GM18498 (cell line): Measurements from ENCODE around the gene TIMM22.
A peak's percentile ranks its signal among the peaks of the same experiment; 100 is the strongest.
"Not testable (repeated sequence)": the region's sequence is repeated elsewhere in the genome, so short reads cannot be mapped to it uniquely, and the experiment has no call there.

ENCODE experiments used
- ATAC-seq: cut with Tn5 transposase; IDR thresholded peaks from one replicate; pipeline ENCODE4 v1.9.1; 2021; ENCODE audit warnings: mild to moderate bottlenecking, moderate library complexity; ENCODE audit not compliant: unreplicated experiment

The TIMM22 gene

DNA sequence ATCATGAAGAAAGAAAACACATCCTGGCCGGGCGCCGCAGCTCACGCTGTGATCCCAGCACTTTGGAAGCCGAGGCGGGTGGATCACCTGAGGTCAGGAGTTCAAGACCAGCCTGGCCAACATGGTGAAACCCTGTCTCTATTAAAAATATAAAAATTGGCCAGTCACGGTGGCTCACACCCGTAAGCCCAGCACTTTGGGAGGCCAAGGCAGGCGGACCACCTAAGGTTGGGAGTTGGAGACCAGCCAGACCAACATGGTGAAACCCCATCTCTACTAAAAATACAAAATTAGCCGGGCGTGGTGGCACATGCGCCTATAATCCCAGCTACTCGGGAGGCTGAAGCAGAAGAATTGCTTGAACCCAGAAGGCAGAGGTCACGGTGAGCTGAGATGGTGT is 25.1 kb upstream of the TIMM22 start:
- not testable (repeated sequence) for ATAC-seq

DNA sequence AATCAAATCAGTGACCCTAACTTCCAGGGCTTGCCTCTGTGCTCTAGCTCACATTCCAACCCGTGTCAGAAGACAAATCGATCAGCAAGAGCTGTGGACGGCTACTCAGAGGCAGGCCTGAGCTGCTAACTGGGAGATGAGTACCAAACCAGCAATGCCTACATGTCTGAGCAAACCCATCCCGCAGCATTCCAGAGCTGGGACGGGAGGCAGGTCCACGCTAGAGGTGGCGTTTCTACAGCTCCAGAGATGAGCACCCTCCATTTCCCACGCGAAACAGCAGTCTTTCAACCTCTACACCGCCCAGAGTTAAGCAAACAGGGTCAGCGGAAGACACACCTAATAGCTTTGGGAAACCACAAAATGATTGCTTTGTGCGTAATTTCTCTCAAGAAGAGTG is 23.9 kb upstream of the TIMM22 start:
- no peak for ATAC-seq

DNA sequence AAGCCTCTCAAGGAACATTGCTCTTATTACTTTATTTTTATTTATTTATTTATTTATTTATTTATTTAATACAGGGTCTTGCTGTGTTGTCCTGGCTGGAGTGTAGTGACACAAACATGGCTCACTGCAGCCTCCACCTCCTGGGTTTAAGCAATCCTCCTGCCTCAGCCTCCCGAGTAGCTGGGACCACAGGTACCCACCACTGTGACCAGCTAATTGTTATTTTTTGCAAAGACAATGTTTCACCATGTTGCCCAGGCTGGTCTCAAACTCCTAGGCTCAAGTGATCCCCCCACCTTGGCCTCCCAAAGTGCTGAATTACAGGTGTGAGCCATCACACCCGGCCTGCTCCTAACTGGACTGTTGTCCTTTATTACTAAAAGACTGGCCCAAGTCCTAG is 22.2 kb upstream of the TIMM22 start:
- not testable (repeated sequence) for ATAC-seq

DNA sequence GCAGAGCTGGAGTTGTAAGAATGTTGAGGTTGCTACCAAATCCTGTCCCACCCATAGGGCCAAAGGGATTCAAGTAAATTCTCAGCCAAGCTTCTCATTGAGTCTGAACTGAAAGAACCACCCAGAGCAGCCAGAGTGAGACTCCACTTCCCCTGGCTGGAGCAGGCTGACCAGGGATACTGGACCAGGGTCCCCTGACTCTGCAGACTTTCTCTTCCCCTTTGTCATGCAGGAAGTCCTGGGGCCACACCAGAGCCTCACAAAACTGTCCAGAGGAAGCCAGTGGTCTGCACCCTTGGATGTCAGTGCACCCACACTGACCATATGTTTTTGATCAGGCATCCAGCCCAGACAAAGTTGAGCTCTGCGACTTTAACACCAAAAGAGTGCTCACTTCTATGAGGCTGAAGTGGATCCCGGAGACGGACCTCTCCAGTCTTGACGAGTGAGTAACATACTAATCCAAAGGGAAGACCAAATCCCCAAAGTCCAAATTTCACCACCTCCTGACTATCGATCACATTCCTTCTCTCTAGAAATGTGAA is 21.5 kb upstream of the TIMM22 start:
- ATAC-seq, result no peak

DNA sequence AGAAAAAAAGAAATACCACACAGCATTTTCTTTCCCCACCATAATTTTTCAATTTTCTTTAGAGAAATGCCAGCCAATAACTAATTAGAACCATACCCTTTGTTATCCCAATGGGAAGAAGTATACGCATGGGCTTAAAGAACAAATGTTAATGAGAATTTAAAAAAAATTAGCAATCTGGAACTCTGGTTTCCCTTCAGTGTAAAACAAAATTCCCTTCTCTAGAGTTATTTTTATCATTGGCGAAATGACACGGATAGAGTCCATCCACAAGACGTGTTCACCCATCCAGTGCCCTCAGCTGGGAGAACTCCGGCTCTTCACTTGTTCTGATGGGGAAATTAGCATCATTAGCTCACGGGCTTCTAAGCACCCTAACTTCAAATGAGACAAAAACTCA is 20.6 kb upstream of the TIMM22 start:
- no peak for ATAC-seq

DNA sequence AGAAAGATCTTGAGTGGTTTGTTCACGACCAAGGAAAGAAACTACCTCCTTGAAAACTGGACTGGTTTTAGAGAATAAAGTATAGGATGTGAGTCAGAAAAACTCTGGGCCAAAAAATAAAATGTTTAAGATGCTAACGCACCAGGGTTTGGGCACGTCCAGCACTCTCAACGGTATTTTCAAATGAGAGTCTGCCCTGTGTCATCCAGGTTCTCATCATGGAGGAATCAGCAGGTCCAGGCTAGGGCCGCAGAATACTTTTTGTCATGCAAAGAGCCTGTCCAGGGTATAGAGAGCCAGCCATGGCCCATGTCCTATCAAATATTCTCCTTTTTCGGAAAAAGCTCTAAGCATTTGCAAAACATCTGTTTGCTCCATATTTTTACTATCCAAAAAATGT is 19.8 kb upstream of the TIMM22 start:
- no peak for ATAC-seq

DNA sequence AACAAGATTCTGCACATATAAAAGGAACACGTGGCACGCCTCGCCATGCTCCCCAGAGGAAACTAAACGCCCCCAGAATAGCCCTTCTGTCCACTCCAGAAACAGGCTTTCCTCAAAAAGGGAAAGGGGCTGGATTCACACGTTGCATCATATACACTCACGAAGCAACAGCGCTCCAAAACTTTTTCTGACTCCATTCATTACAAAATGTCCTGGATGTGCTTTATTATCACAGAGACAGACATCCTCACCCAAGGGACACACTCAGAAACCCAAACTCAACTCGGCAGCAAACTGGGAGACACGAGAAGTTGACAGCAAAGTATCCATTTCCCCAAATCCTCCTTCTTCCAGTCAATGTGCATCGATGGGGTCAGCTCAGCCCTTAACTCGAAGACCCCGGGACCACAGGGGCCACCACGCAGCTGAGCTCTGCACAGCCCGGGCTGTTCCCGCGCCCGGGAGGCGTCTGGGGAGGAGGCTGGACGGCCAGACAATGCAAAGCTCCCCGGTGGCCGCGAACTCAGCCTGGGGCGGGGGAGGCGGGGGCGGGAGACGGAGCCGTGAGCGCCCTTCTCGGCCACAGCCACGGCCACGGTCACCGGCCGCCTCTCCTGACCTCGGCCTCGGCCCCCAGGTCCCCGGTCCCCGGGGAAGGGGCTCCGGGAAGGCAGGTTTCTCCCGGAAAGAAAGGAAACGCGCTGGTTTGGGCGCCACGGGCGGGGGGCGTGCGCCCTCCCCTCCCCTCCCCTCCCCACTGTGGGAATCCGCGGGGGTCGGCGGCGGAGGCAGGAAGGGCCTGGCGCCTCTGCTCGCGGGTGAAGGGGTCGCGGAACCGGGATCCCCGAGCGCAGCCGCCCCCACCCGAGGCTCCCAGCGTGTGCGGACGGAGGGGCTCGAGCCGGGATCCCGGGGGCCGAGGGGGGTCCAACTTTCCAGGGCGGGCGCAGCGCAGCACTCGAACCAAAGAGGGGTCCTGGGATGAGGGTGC is 18.5 kb upstream of the TIMM22 start:
- no peak for ATAC-seq

DNA sequence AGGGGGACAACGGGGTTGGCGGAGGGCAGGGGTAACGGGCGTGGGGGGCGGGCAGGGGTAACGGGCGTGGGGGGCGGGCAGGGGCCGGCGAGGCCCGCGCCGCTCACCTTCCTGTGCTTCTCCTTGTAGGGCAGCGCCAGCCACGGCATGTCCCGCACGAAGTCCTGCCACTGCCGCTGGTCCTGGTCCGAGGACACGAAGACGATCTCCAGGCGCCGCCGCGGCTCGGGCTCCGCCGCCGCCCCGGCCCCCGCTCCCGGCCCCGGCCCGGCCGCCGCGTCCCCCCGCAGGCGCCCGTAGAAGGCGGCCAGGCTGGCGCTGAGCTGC is 17.8 kb upstream of the TIMM22 start:
- no peak for ATAC-seq

DNA sequence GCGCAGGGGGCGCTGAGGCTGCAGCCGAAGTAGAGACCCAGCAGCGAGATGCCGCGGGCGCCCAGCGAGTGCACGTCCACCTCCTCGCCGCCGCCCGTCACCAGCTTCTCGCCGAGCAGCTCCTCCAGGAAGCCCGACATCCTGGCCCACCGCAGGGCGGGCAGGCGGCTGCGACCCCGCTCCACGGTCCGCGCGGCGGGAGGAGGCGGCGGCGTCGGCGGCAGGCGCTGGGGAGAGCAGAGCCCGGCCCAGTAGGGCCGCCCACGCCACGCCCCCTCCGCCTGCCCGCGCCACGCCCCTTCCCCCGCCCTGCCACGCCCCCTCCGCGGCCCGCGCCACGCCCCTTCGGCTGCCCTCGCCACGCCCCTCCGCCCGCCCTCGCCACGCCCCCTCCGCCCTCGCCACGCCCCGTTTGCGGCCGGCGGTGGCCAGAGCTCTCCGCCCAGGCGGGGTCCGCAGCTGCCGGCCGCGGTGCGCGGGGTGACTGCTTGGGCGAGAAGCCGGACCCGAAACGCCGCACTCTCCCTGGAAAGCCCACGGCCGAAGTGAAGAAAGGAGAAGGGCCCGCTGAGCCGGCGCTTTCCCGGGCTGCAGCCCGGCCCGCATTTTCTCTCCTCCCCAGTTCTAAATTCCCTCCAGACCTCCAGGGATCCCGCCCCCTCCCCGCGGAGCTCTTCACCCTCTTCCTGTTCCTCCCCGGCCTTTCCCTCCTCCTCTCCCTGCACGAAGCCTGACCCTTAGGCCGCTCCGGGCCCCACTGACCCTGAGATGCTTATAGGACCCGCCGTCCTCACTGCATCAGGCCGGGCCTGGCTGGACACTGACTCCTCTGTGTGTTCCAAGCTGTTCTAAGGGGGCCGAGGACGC is 17.2 kb upstream of the TIMM22 start, which contains the start of gene NXN:
Gene NXN (minus strand): TSS at position 238 of the 867 bp plus-strand sequence.
- peak; percentile 77 for ATAC-seq

DNA sequence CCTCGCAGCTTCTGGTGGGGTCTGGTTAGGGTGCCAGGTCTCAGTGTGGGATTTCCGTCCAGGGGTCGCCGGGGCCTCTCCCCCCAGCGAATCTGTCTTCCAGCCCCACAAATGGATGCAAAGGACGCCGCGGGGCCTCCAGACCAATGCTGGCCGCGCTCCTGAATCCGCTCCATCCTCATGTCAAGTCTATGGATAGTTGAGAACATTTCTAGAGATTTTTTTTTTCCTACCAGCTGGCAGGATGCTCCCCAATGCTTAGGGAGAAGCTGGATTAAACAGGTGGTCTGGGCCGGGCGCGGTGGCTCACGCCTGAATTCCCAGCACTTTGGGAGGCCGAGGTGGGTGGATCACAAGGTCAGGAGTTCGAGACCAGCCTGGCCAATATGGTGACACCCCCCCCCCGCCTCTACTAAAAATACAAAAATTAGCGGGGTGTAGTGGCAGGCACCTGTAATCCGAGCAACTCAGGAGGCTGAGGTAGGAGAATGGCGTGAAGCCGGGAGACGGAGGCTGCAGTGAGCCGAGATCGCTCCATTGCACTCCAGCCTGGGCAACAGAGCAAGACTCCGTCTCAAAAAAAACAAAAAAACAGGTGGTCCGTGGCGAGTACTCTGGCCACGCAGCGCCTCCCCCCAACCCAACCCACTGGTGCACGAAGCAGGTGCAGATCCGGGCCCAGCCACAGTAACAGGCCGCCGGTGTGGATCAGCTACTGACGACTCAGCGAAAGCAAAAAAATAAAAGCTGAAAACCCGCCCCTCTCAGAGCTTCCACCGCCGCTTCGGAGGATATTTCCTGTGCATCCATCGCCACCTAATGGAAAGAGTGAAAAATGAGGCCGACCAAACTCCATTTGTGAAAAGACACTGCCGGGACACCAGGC is 16.3 kb upstream of the TIMM22 start:
- no peak for ATAC-seq

DNA sequence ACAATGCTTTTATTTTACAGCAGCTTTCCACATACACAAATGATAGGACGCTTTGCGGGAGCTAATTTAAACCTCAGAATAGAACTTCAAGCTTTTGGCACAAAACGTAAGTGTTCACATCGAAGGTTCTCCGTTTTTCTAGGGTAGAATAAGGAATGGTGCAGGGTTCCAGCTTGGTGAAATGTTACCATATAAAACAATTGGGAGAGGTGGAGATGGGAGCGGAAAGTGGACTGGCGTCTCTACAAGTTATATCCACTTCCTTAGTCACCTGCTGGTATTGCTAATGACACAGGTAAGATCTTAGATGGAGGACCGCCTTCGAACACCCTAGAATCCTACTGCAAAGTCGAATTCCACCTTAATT is 15.7 kb upstream of the TIMM22 start:
- no peak for ATAC-seq

DNA sequence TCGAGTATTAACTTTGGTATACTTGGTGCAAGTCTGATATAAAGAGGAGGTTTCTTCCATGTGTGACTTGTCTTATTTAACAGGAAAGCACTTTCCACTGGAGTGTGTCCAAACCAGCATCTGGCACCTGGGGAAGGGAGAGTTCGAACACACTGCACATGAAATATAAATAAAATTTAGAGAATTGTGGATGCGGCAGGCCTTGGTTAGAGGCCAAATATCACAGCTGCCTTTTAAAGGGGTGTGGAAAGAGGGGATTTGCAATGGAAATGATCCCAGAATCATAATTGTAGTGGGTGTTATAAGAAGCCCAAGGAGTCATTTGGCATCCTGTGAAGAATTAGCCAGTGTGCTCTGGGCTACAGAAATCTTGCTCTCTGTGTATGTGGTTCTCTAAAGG is 13.0 kb upstream of the TIMM22 start:
- ATAC-seq, result no peak

DNA sequence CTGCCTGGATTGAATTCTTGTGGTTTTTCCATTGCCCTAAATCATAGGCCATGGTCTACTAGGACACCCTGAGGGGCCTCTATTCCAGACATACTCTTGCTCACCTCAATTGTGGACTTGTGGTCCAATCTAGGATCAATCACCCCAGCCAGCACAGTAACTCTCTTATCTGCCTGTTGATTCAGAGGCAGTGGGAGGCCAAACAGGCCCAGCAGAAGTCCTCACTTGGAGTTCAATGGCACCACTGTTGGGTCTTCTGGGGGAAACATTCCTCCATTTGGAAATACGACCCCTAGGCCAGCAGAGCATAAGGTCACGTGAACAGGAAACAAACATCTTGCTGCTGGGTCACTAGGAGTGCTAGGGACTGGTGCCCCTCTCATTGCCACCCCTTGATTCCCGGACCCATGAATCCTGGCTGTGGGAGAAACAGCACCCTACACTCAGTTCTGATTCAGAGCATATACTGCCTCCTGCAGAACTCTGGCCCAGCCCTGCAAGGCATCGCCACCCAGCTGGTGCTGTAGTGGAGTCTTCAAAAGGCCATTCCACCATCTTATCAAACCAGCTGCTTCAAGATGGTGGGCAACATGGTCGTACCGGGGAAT is 10.5 kb upstream of the TIMM22 start:
- no peak for ATAC-seq

DNA sequence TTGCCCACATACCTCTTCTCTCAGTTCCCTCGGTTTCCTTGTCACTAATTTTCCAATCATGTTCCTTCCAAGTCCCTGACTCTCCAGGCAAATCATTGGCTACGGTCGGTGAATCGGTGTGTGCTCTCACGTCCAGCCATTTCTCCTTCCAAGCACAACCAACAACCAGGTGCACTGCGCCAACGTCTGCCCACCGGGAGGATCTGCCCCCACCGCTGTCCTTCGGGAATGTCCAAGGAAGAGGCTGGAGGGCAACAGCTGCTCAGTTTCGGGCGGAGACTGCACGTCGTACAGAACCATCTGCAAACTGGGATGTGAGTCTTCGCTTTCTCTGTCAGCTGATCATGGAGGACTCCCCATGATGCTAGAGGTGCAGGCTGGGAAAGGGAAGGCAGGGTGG is 9.0 kb upstream of the TIMM22 start:
- ATAC-seq, result no peak

DNA sequence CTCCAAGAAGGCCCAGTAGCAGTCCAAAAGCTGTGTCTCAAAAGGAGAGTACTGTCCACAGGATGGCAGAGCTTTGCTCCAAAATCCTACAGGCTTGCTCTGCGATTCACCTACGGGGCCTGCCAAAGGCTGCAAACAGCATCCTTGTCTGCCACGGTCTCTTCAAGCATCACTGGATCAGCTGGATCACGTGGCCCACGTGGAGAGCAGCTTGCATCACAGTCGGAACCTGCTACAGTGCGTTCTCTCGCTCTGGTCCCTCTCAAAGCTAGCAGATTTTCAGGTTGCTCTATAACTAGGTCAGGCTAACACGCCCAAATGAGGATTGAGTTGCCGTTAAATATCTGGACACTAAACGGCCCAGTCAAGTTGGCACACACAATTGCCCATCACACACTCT is 8.4 kb upstream of the TIMM22 start:
- ATAC-seq, result no peak

DNA sequence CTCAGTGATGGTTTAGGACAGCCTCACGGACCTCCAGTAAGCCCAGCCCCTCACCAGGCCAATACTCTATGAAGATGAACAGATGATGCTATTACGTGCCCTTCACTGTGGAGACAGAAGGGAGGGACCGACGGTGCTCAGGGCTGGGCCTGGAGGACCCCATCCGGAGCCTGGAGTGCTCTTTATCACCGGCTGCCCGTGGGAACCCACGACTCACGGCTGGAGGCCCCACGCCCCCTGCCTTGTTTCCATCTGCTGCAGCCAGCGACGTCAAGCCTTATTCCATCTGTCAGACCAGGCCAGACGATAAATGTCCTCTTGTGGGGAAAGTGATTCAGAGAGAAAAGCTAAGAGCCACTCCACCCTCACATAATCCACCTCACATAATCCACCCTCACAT is 4.0 kb upstream of the TIMM22 start:
- no peak for ATAC-seq

DNA sequence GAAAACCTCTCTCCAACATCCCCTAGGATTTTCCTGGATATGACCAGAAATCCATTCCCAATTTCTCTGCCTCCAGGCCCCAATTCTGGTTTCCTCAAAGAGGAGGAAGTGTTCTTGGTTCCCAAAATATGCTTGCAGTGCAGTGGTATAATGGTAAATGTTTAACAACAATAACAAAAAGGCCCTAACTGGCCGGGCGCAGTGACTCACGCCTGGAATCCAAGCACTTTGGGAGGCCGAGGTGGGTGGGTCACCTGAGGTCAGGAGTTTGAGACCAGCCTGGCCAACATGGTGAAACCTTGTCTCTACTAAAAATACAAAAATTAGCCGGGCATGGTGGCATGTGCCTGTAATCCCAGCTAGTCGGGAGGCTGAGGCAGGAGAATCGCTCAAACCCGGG is 1.6 kb upstream of the TIMM22 start:
- not testable (repeated sequence) for ATAC-seq

DNA sequence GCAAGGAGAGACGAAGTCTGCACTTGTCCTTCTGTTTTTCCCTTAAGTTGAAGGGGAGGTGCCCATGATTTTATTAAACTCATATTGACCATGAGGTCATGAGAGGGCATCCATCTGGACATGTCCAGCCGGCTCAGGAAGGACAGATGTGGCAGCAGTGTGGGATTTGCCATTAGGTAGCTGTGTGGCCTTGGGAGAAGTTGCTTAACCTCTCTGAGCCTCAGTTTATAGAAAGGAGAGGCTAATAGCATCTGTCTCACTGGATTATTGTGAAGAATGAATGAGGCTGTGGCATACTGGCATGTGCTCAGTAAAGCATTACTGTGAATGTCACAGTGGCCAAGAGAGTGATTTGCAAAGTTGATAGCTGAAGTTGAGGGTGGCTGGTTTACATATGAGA is 1.2 kb downstream of the TIMM22 start:
- no peak for ATAC-seq

DNA sequence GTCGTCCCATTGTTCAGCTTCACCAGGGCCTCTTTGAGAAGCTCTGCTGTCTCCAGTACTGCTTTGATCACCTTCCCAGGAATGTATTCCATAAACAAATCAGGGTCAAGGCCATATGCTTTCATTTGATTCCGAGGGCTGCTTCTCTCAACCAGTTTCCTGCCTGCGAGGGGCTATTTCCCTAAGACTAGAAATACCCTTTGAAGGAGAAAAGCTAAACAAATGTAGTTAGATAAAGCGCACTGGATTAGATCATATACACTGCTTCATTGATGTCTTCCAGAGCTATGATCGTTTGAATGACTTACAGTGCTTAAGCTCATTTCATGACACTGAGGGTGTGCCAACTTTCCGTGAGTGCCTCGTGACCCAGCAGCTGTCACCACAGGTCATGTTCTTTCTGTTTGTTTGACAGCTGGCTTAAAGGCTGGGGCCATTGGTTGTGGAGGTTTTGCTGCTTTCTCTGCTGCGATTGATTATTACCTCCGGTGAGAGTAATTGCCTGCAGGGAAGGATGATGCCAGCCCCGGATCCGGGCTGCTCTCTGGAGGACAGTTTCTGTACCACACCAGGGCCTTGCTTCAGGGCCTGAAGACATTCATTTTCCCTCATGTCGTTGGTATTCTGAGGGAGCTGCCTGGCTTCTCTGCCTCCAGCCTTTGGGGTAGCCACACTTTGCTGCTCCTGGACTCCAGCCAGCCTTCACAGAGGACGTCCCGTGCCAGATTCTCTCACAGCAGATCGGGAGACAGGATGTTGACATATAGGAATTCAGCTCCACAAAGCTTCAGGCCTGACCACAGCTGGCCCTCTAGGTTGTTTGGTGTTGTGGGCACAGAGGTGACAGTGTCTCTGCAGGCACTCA is 3.9 kb downstream of the TIMM22 start:
- ATAC-seq, result no peak
